GM18868 (cell line): Measurements from ENCODE around the gene HIGD1B.
"Not testable (repeated sequence)": the region's sequence is repeated elsewhere in the genome, so short reads cannot be mapped to it uniquely, and the experiment has no call there.

Experiments
- ATAC-seq: cut with Tn5 transposase; IDR thresholded peaks from one replicate; pipeline ENCODE4 v1.9.1; 2021; ENCODE audit warnings: mild to moderate bottlenecking, moderate library complexity; ENCODE audit not compliant: unreplicated experiment

The HIGD1B gene

GRCh38 chr17:44847586-44847985, at the start of gene HIGD1B:
TSS of gene HIGD1B (plus strand) at chr17:44847883. CDS start at chr17:44848153, 270 bp downstream.
- no peak for ATAC-seq

DNA sequence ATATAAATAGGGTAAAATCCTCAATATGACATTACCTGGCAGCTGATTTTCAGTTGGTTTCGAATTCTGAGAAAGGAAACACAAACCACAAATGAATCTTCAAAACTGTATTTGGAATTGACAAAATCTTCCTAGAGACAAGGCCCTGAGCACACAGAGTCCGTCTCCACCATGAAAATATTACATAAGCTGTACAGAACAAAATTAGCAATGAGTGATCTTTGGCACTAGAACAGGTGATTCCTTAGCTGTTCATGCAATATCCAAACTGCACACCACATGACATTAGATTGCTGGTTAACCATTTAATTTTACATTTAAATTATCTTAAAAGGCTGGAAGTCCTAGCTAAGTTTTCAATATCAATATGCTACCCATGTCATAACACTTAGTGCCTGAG, 49.3 kb upstream of the HIGD1B start:
- ATAC-seq = no peak

- ATAC-seq = no peak
Measured at GRCh38 chr17:44801880-44802279, 45.8 kb upstream of the HIGD1B start.

- no peak for ATAC-seq
Measured at GRCh38 chr17:44804302-44805089, 43.2 kb upstream of the HIGD1B start.

DNA sequence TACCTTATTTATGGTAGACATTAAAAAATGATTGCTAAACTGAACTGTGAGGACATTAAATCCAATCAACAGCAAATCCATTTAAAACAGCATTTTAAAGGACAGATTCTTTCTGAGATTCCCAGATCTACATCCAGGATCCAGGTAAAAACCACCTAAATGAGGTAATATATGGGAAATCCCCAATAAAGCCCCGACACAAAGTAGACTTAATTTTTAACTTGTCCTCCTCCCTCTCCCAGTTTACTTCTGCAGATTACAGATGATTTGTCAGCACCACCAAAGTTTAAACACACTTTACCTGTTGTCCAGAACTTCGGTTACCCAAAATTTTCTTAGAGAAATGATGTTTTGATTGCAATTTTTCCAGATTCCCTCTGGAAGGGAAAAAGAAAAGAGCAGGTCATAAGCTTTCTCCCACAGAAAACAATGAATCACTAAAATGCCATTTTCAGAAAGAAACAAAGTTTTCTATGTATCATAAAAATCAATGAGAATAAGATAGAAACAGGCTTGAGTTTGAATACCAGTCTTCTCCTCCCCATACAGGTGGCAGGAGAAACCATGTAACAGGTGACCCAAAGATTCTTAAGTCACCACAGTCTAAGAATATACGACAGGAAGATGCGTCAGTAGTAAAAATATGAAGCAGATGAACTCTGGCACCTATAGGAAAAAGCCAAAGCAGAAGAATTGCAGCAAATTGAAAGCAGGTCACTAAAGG, 40.4 kb upstream of the HIGD1B start:
- ATAC-seq = no peak

DNA sequence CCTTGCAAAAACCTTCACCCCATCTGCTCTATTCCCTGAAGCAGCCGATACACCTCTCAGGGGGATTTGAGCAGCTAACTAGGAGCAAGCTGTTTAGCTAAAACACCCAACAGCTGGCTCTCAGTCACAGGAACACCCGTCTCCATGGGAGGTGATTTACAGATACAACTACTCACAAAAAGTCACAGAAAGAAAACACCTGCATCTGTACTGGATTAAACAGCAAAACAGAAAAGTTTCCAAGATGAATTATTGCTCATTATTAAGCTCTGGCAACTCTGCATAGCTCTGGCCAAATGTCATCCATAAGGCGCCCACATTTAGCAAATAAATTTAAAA, 39.9 kb upstream of the HIGD1B start:
- ATAC-seq = no peak

DNA sequence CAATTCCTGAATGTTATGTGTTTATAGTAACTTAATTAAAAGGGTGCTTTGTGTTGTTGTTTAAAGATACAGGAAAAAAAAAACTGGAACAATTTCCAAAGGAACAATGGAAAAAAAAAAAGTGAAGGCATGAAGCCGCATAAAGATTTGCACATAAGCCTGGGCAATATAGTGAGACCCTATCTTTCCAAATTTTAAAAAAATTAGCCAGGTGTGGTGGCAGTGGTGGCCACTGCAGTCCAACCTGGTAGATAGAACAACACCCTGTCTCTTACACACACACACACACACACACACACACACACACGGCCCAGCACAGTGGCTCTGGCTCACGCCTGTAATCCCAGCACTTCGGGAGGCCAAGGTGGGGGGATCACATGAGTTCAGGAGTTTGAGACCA, 39.5 kb upstream of the HIGD1B start:
- no peak for ATAC-seq

GRCh38 chr17:44808656-44809388, 38.9 kb upstream of the HIGD1B start:
- not testable (repeated sequence) for ATAC-seq

- ATAC-seq = no peak
Measured at GRCh38 chr17:44812263-44812662, 35.4 kb upstream of the HIGD1B start.

- not testable (repeated sequence) for ATAC-seq
Measured at GRCh38 chr17:44818508-44818907, 29.2 kb upstream of the HIGD1B start.

DNA sequence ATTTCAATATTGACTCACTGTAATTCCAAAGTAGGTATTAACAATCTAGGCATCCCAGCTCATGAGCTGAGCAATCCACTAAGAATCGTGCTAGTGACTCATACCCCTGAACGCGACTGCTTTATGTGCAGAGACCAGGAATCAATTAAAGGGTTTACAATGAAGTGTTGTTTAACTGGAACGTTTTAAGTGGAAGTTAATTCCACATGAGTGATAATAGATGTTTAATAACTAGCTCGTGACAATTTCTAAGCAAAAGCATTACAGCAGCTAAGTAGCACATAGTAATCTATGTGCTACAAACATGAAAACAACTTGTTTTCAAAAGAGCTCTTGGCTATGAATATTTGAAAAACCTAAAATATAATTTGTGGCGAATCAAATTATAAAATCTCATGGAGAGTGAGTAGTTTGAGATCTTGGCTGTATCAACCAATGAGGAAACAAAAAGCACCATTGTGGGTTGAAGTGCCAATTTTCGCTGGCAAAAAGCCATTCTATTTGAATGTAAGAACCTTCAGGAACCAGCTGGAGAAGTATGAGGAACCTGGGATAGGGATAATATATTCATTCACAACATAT, 27.0 kb upstream of the HIGD1B start:
- ATAC-seq = no peak

GRCh38 chr17:44825236-44825635, 22.4 kb upstream of the HIGD1B start:
- not testable (repeated sequence) for ATAC-seq

GRCh38 chr17:44826123-44826790, 21.4 kb upstream of the HIGD1B start:
- no peak for ATAC-seq

GRCh38 chr17:44827863-44828262, 19.8 kb upstream of the HIGD1B start:
- ATAC-seq = no peak

- no peak for ATAC-seq
Measured at GRCh38 chr17:44828919-44829522, 18.7 kb upstream of the HIGD1B start.

DNA sequence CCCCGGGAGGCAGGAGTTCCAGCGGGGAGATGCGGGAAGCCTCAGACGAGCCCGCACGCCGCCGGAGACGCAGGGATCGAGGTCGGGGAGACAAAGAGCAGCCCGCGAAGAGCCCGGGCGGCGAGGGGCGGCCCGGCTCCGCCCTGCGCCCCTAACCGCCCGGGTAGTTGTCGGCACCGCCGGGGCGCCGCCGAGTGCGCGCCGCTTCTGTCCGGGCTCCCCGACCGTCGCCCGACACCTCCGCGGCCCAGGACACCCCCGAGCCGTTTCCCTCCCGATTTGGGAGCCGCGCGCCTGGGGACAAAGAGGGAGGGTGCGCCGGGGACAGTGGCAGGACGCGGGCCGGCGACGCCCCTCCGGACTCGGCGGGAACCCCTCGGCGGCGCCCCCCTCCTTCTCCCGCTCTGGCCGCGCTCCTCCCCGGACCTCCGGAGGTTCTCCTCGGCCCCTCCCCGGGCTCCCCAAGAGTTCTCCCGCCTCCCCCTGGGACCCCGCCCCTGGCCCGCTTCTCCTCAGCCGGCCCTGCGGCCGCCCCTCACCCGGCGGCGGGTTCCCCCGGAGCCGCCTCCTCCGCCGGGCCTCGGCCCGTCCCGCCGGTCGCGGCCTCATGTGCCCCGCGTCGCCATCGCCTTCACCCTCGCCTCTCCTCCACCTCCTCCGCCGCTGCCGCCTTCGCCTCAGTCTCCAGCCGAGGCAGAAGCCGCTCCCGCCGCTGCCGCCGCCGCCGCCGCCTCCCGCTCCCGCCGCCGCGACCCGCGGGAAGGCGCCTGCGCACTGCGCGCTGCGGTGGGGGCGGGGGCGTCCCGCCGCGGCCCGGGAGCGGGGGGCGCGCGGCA, 17.9 kb upstream of the HIGD1B start, which contains the start of gene GJC1:
Gene GJC1 (minus strand): TSS at position 765 of the 836 bp plus-strand sequence. CDS start 24,470 bp downstream, outside the sequence.
- no peak for ATAC-seq

DNA sequence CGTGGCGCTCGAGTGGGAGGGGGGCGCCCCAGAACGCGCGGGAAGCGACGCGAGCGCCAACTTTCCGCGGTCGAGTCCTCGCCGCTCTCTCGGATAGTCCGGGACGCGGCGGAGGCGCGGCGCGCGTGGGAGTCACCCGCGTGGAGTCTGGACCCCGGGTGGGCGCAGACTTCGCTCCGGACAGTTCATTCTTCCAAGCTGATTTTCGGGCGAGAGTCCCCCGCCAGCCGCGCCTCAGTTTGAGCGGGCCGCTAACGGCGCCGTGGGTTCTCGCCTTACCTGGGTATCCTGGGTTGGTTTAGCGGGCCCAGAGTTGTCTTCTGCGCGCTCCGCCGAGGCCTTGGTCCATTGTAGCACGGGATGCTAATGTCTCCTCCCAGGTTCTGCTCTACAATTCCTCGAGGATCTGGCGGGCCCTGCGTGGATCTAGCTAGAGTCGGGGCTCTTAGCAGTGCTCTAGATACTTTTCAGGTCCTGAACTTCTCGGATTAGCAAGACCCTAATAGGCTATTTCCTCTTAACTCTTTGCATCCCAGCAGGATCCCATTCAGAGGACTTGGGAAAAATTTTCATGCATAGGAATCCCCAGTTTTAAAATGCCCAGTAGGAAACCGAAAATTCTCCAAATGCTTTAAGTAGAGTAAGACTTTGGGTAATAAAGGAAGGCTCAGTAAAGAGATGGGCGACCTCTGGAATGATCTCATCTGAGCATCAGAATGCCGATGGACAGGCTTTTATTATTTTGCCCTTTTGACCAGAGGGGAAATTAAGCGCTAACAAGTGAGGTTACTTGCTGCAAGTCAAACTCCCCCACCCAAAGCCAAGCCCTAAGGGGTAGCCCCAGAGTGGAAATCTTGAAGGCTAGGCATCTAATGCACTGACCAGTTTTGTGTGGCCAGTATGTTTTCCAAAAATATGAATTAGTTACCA, 17.1 kb upstream of the HIGD1B start:
- ATAC-seq = no peak

DNA sequence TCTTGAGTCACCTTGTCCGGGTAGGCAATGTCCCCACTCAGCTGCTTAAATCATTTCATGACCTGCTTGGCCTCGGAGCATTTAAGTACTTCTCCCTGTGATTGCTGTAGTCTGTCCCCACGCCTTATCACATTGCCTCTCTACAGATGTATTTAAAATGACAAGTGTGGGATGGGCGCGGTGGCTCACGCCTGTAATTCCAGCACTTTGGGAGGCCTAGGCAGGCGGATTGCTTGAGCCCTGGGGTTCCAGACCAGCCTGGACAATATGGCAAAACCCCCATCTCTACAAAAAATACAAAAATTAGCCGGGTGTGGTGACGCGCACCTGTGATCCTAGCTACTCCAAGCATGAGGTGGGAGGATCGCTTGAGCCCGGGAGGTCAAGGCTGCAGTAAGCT, 16.3 kb upstream of the HIGD1B start:
- no peak for ATAC-seq
